Sigmoid colon (tissue), 7 donors: ENCODE data around the gene WDTC1. TPM values are rescaled to one million over a fixed set of nuclear protein-coding genes. Genes with fewer than 3 reads are reported as not detected.

Experiments used
- DNase-seq: peaks from one replicate; pipeline ENCODE4 v3.0.0-alpha.2; 2019
- H3K27ac ChIP-seq, 4 donors: fragments of 200-600 bp; sonication (generic); one replicate each; pipeline ENCODE4 v1.5.1; 2016 to 2019; ENCODE audit warnings: mild to moderate bottlenecking in 1 of 4
- H3K27me3 ChIP-seq, 3 donors: fragments of 200-600 bp; sonication (generic); one replicate each; pipeline ENCODE4 v1.5.1; 2019; ENCODE audit warnings: mild to moderate bottlenecking in 1 of 3
- H3K36me3 ChIP-seq, 4 donors: fragments of 200-600 bp; sonication (generic); one replicate each; pipeline ENCODE4 v1.5.1; 2016 to 2019
- H3K4me1 ChIP-seq, 4 donors: fragments of 200-600 bp; sonication (generic); one replicate each; pipeline ENCODE4 v1.5.1; 2017 to 2019
- H3K4me3 ChIP-seq, 4 donors: fragments of 200-600 bp; sonication (generic); one replicate each; pipeline ENCODE4 v1.5.1; 2017 to 2019; ENCODE audit warnings: mild to moderate bottlenecking in 2 of 4, moderate library complexity in 1 of 4
- H3K9me3 ChIP-seq, 4 donors: fragments of 200-600 bp in 3 of 4; sonication (generic) in 3 of 4; one replicate each; pipeline versions ENCODE4 v1.5.1 to v1.6.1; 2013 to 2019
- CTCF ChIP-seq, 4 experiments: fragments of 450-650 bp in 3 of 4; fragments of 200-600 bp in 1 of 4; IDR thresholded peaks; one replicate each; pipeline ENCODE4 v1.5.1; 2016 to 2019; ENCODE audit warnings: antibody characterized with exemption in 4 of 4, mild to moderate bottlenecking in 3 of 4, moderate library complexity in 2 of 4
- EP300 ChIP-seq, 4 donors: sonication (generic); formaldehyde crosslinking; IDR thresholded peaks; one replicate each; pipeline ENCODE4 v1.6.1; 2017; ENCODE audit warnings: antibody characterized with exemption in 4 of 4
- POLR2A ChIP-seq, 2 donors: fragments of 450-650 bp; IDR thresholded peaks; one replicate each; pipeline ENCODE4 v1.6.1; 2016; ENCODE audit warnings: antibody characterized with exemption in 2 of 2, mild to moderate bottlenecking in 2 of 2, moderate library complexity in 2 of 2
- POLR2AphosphoS5 ChIP-seq, 4 donors: sonication (generic); formaldehyde crosslinking; IDR thresholded peaks; one replicate each; pipeline ENCODE4 v1.6.1; 2017; ENCODE audit warnings: antibody characterized with exemption in 4 of 4
- WGBS, 2 donors: extraction: QIAGEN DNeasy Blood & Tissue Kit; methylation state at CpG; one replicate each; pipeline ENCODE4 v1.1.7; 2013; 5-methylcytosine and 5-hydroxymethylcytosine counted together
- intact Hi-C: fragments of 100-400 bp; cut with DNase I; formaldehyde crosslinking; loops from one replicate; pipeline ENCODE4 v1.15.1; 2023
- polyA plus RNA-seq, 3 donors: library from polyadenylated mRNA; stranded (reverse); fragments of 200-250 nt; gene quantifications; one replicate each; pipeline ENCODE4 v1.2.3, GENCODE V29; 2013
- total RNA-seq, 4 donors: library from RNA; depleted of rRNA; stranded (reverse); fragments of >200 nt; gene quantifications; one replicate each; pipeline ENCODE4 v1.1.0, GENCODE V29; 2016
- donor health status: healthy with polysubstance abuse.
- donor health status: Bipolar disorder and iron deficiency.
- donor health status: healthy.

Gene WDTC1
- total and polyA plus RNA-seq, 7 donors = 15.0 to 32.4 (median 27.5) TPM

- no peak for DNase-seq
- Histone ChIP-seq H3K36me3 (no peaks in the 10 kb centered on the region), H3K9me3 (no peaks in the 10 kb centered on the region), H3K27me3 (no peaks in the 10 kb centered on the region), H3K4me3 (no peak overlapping the region), H3K27ac (no peak overlapping the region), H3K4me1 (no peaks in the 10 kb centered on the region)
- intact Hi-C loops = no loop called here
- TF ChIP-seq EP300 (IDR thresholded peaks at IDR 0.05) (no peak), POLR2A (IDR thresholded peaks at IDR 0.05) (no peak), POLR2AphosphoS5 (IDR thresholded peaks at IDR 0.05) (no peak), CTCF (IDR thresholded peaks at IDR 0.05) (no peak)
- 88 to 97% methylated on average over 1 of the region's 1 CpG for whole genome bisulfite sequencing, 2 donors
Measured at GRCh38 chr1:27246194-27246593, 11.8 kb downstream of the WDTC1 start.

- WGBS, 2 donors = 87 to 89% methylated on average over 3 of the region's 3 CpGs
Measured at GRCh38 chr1:27253596-27253995, 19.2 kb downstream of the WDTC1 start.

GRCh38 chr1:27255136-27255535 is 20.7 kb downstream of the WDTC1 start:
- DNase-seq = no peak
- no peak overlapping the region for H3K27ac ChIP-seq
- intact Hi-C loops = no loop called here
- no peaks in the 10 kb centered on the region for H3K9me3 ChIP-seq
- no peaks in the 10 kb centered on the region for H3K4me1 ChIP-seq
- H3K36me3 ChIP-seq = no peaks in the 10 kb centered on the region
- H3K4me3 ChIP-seq = no peak overlapping the region
- no peaks in the 10 kb centered on the region for H3K27me3 ChIP-seq
- TF ChIP-seq POLR2AphosphoS5 (IDR thresholded peaks at IDR 0.05) (no peak), CTCF (IDR thresholded peaks at IDR 0.05) (no peak), POLR2A (IDR thresholded peaks at IDR 0.05) (no peak), EP300 (IDR thresholded peaks at IDR 0.05) (no peak)

More at GRCh38 chr1:27253596-27253995, 19.2 kb downstream of the WDTC1 start:
- TF ChIP-seq POLR2A (IDR thresholded peaks at IDR 0.05) (no peak), CTCF (IDR thresholded peaks at IDR 0.05) (no peak), EP300 (IDR thresholded peaks at IDR 0.05) (no peak), POLR2AphosphoS5 (IDR thresholded peaks at IDR 0.05) (no peak)
- no peak overlapping the region for H3K27ac ChIP-seq
- H3K4me1 ChIP-seq = no peaks in the 10 kb centered on the region
- intact Hi-C loops = no loop called here
- no peaks in the 10 kb centered on the region for H3K36me3 ChIP-seq
- H3K27me3 ChIP-seq = no peaks in the 10 kb centered on the region
- no peak overlapping the region for H3K4me3 ChIP-seq
- no peaks in the 10 kb centered on the region for H3K9me3 ChIP-seq
- DNase-seq = no peak

GRCh38 chr1:27257155-27257554 is 22.7 kb downstream of the WDTC1 start:
- no peak overlapping the region for H3K27ac ChIP-seq
- no peaks in the 10 kb centered on the region for H3K4me1 ChIP-seq
- H3K4me3 ChIP-seq = no peak overlapping the region
- 97 to 99% methylated on average over 6 of the region's 6 CpGs for WGBS, 2 donors
- peaks cover 0 to 7% (median 0%) of the 10 kb centered on the region in 4 donors for H3K36me3 ChIP-seq
- intact Hi-C loops = no loop called here
- no peak for TF ChIP-seq POLR2AphosphoS5 (IDR thresholded peaks at IDR 0.05)
- H3K9me3 ChIP-seq = no peaks in the 10 kb centered on the region
- no peaks in the 10 kb centered on the region for H3K27me3 ChIP-seq
- no peak for DNase-seq

- Histone ChIP-seq H3K4me1 (no peaks in the 10 kb centered on the region), H3K36me3 (peaks cover 0 to 21% (median 6%) of the 10 kb centered on the region in 4 donors), H3K27me3 (no peaks in the 10 kb centered on the region), H3K4me3 (no peak overlapping the region), H3K9me3 (no peaks in the 10 kb centered on the region), H3K27ac (no peak overlapping the region)
- no peak for DNase-seq
- intact Hi-C loops = no loop called here
- WGBS, 2 donors = 68 to 77% methylated on average over 6 of the region's 6 CpGs
- no peak for TF ChIP-seq POLR2AphosphoS5 (IDR thresholded peaks at IDR 0.05)
- no peak for TF ChIP-seq EP300 (IDR thresholded peaks at IDR 0.05)
- no peak for TF ChIP-seq POLR2A (IDR thresholded peaks at IDR 0.05)
Measured at GRCh38 chr1:27258598-27258997, 24.2 kb downstream of the WDTC1 start.

GRCh38 chr1:27267153-27267552 is 32.7 kb downstream of the WDTC1 start:
- H3K9me3 ChIP-seq = no peaks in the 10 kb centered on the region
- 15 to 65% methylated on average over 5 of the region's 5 CpGs for WGBS, 2 donors
- DNase-seq = no peak
- H3K36me3 ChIP-seq = peaks cover 0 to 48% (median 17%) of the 10 kb centered on the region in 4 donors
- H3K4me3 ChIP-seq = no peak overlapping the region
- no peak overlapping the region for H3K27ac ChIP-seq
- H3K27me3 ChIP-seq = no peaks in the 10 kb centered on the region
- intact Hi-C loops = no loop called here
- H3K4me1 ChIP-seq = no peaks in the 10 kb centered on the region
- TF ChIP-seq EP300 (IDR thresholded peaks at IDR 0.05) (no peak), CTCF (IDR thresholded peaks at IDR 0.05) (no peak), POLR2A (IDR thresholded peaks at IDR 0.05) (no peak), POLR2AphosphoS5 (IDR thresholded peaks at IDR 0.05) (no peak)
